22Rv1 (cell line): ENCODE measurements around the gene PRRX1.

Experiments used
- ZFX ChIP-seq: fragments of 450-650 bp; IDR thresholded peaks from 2 replicates; pipeline ENCODE4 v1.6.1; 2017; ENCODE audit warnings: antibody characterized with exemption, borderline replicate concordance
- TF ChIP-seq, protein P1 (sequence below): fragments of 450-650 bp; IDR thresholded peaks from 2 replicates; pipeline ENCODE4 v1.5.1; 2017; ENCODE audit warnings: mild to moderate bottlenecking

DNA sequence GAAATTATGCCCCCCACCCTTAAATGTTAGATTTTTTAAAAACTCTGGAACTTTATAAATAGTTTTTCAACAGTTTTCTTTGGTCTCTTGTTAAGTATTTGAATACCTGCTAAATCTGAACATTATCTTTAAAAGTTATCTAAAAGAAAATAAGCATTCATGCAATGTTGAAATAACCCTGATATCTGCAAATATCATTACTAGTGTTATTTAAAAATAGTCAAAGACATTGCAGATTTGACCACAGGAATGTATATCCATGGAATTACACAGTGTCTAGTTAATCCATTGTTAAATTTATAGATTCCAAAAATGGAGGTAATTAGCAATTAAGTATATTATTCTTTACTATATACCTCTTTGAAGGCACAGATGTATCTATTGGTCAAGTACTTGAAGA, 42.0 kb downstream of the PRRX1 start:
- TF ChIP-seq, protein P1, sequence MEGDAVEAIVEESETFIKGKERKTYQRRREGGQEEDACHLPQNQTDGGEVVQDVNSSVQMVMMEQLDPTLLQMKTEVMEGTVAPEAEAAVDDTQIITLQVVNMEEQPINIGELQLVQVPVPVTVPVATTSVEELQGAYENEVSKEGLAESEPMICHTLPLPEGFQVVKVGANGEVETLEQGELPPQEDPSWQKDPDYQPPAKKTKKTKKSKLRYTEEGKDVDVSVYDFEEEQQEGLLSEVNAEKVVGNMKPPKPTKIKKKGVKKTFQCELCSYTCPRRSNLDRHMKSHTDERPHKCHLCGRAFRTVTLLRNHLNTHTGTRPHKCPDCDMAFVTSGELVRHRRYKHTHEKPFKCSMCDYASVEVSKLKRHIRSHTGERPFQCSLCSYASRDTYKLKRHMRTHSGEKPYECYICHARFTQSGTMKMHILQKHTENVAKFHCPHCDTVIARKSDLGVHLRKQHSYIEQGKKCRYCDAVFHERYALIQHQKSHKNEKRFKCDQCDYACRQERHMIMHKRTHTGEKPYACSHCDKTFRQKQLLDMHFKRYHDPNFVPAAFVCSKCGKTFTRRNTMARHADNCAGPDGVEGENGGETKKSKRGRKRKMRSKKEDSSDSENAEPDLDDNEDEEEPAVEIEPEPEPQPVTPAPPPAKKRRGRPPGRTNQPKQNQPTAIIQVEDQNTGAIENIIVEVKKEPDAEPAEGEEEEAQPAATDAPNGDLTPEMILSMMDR = no peak
- no peak for TF ChIP-seq ZFX
